GM19238 (cell line): Measurements from ENCODE around the gene FRAT1.
"Not testable (repeated sequence)": the region's sequence is repeated elsewhere in the genome, so short reads cannot be mapped to it uniquely, and the experiment has no call there.

Experiments used
- DNase-seq: peaks from one replicate; pipeline ENCODE4 v3.0.0; 2011; ENCODE audit warnings: low spot score; ENCODE audit not compliant: insufficient read length

The FRAT1 gene, protein sequence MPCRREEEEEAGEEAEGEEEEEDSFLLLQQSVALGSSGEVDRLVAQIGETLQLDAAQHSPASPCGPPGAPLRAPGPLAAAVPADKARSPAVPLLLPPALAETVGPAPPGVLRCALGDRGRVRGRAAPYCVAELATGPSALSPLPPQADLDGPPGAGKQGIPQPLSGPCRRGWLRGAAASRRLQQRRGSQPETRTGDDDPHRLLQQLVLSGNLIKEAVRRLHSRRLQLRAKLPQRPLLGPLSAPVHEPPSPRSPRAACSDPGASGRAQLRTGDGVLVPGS

DNA sequence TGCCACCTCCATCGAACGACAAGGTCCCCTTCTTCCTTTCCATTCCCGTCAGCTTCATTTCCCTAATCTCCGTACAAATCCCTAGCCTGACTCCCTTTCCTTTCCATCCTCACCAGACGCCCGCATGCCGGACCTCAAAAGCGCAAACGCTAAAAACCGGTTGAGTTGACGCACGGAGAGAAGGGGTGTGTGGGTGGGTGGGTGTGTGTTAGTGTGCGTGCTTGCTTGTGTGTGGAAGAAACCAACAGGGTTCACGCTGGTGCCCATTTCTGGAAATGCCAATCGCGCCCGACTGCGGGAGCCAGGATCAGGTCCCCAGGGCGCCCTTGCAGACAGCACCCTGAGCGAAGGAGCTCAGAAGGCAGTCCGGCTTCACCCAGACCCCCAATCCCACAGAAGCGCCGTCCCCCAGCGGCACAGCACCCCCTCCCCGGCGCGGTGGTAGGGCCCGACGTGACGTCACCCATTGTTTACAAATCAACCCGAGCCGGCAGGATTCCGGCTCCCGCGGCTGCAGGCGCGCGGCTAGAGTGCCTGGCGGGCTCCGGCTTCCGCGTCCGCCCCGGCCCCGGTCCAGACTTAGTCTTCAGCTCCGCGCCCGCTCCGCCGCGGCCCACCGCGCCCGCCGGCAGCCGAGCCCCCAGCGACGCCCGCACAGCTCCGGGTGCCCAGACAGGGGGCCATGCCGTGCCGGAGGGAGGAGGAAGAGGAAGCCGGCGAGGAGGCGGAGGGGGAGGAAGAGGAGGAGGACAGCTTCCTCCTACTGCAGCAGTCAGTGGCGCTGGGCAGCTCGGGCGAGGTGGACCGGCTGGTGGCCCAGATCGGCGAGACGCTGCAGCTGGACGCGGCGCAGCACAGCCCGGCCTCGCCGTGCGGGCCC lies at the start of gene FRAT1:
Gene FRAT1 (plus strand): TSS at position 500 of the 880 bp plus-strand sequence. CDS start 183 bp downstream, at position 683.
- peak; percentile 74 for DNase-seq

DNA sequence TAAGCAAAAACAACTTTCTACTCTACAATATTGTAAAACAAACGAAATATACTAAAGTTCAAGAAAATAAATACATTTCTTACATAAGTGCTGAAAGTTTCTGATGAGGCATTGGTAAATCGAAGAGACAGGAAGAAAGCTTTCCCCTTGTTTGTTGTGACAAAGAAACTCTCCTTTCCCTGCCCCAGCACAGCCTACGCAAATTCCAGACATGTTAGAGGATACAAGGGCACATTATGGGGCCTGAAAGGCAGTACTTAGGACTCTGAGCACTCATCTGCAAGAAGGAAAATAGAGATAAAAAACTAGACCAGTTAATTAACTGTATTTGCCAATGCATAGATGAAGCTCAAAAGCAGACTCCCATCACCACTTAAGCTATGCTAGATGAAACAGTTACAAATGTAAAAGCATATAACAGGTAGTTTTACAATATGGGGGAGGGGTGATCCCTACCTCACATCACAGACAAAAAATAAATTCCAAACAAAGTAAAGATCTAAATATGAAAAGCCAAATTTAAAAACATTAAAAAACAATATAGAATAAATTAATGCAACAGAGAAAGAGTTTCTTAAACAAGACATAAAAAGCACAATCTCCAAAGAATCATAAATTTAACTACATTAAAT lies 48.4 kb upstream of the FRAT1 start:
- no peak for DNase-seq

DNA sequence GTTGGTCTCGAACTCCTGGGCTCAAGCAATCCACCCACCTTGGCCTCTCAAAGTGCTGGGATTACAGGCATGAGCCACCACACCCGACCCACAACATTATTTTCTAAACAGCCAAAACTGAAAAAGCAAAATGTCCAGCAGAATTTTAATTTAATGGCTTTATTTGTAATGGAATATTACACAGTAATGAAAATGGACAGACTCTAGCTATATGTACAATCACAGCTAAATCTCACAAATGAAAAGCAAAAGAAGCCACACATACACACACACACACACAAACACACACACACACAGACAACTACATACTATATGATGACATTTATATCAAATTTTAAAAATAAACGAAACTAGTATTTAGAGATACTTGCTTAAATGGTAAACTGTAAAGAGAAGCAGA lies 45.4 kb upstream of the FRAT1 start:
- DNase-seq = no peak

DNA sequence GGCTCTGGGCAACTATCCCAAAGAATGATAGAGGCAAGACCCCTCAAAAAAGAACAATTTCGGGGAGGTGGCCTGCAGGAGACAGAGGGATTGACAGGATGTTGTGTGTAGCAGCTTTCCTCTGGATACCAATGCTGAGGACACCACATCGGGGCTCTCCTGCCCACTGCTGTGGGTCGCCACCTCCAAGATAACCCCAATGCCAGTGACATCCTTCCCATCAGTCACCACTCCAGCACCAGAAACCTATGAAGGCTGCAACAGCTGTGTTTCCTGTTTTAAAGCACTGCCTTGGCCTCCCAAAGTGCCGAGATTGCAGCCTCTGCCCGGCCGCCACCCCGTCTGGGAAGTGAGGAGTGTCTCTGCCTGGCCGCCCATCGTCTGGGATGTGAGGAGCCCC lies 44.2 kb upstream of the FRAT1 start:
- DNase-seq = no peak

DNA sequence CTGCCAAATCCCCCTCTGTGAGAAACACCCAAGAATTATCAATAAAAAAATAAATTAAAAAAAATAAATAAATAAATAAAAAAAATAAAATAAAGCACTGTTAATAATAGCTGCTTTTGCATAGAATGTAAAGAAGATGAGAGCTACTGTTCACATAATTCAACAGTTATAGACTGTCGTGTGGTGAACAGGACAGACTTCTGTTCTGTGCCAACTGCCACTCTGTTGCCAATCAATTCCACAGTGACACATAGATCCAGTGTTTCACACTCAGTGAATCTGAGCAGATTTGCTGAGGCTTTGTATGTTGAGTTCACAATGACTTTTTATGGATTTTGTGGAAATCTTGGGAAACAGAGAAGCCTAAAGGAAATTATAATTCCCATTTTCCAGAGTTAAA lies 41.5 kb upstream of the FRAT1 start:
- DNase-seq = no peak

DNA sequence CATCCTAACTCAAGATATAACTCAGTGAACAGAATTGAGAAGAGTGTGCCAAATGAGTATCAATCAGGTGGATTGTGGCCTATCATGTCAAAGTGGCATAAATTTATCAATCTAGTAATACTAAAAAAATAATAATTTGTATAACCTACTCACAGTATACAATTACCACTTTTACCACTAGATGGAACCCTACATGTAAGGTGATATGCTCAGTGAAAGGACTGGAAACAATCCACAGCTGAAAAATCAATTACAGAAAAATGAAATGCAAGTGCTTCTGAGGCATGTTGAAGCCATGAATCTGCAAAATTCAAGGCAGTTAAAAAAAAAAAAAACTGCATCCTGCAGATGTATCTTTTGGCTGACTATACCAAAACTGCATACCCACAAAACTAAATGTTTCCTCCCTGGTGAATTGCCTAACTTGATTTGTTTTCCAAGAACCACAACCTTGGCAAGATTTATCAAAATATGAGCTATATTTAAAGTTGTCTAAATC lies 40.5 kb upstream of the FRAT1 start:
- no peak for DNase-seq

DNA sequence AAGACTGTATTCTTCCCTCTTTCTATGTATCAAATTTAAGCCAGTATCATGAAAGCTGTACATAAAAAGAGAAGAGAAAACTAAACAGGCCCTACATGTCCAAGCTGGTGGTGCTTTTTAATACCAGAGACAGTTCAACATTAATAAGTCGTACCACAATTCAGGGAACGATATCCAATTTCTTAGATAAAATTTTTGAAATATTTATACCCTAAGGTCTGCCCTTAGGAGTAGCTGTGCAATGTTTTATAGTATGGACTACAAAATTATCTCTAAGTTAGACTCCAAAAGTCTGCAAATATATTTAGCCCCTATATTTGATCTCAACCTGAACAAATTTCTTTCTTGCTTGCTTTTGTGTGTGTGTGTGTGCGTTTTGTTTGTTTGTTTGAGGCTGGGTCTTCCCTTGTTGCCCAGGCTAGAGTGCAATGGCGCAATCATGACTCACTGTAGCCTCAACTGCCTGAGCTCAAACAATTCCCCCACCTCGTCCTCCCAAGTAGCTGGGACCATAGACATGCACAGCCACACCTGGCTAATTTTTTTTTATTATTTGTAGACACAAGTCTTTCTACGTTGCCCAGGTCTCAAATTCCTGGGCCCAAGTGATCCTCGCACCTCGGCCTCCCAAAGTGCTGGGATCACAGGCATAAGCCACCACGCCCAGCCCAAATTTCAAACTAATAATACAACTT lies 39.8 kb upstream of the FRAT1 start:
- DNase-seq = no peak

DNA sequence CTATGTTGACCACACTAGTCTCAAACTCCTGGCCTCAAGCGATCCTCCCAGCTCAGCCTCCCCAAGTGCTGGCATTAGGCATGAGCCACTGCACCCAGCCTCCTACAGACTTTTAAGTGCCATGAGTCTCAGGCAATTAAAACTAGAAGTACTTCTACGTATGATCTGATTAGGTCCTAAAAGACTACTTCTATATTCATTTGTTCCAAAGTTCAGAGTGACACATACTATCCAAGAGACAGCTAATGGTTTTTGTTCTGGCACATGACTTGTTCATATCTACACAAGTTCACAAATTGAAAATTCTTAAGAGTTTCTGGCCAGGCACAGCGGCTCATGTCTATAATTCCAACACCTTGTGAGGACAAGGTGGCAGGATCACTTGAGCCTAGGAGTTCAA lies 38.3 kb upstream of the FRAT1 start:
- no peak for DNase-seq

DNA sequence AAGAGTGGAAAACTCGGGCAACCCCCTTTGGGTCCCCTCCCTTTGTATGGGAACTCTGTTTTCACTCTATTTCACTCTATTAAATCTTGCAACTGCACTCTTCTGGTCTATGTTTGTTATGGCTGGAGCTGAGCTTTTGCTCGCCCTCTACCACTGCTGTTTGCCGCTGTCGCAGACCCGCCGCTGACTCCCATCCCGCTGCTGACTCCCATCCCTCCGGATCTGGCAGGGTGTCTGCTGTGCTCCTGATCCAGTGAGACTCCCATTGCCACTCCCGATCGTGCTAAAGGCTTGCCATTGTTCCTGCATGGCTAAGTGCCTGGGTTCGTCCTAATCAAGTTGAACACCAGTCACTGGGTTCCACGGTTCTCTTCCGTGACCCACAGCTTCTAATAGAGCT lies 29.0 kb upstream of the FRAT1 start:
- not testable (repeated sequence) for DNase-seq

DNA sequence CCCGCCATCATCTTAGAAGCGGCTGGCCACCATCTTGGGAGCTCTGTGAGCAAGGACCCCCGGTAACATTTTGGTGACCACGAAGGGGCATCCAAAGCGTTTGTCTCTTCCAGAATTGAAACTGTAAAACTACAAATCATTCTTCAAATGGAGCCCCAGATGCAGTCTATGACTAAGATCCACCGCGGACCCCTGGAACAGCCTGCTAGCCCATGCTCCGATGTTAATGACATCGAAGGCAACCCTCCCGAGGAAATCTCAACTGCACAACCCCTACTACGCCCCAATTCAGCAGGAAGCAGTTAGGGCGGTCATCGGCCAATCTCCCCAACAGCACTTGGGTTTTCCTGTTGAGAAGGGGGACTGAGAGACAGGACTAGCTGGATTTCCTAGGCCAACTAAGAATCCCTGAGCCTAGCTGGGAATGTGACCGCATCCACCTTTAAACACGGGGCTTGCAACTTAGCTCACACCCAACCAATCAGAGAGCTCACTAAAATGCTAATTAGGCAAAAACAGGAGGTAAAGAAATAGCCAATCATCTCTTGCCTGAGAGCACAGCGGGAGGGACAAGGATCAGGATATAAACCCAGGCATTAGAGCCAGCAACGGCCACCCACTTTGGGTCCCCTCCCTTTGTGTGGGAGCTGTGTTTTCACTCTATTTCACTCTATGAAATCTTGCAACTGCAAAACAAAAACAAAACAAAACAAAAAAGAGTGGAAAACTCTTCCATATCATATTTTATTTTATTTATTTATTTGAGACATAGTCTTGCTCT lies 28.3 kb upstream of the FRAT1 start:
- not testable (repeated sequence) for DNase-seq

DNA sequence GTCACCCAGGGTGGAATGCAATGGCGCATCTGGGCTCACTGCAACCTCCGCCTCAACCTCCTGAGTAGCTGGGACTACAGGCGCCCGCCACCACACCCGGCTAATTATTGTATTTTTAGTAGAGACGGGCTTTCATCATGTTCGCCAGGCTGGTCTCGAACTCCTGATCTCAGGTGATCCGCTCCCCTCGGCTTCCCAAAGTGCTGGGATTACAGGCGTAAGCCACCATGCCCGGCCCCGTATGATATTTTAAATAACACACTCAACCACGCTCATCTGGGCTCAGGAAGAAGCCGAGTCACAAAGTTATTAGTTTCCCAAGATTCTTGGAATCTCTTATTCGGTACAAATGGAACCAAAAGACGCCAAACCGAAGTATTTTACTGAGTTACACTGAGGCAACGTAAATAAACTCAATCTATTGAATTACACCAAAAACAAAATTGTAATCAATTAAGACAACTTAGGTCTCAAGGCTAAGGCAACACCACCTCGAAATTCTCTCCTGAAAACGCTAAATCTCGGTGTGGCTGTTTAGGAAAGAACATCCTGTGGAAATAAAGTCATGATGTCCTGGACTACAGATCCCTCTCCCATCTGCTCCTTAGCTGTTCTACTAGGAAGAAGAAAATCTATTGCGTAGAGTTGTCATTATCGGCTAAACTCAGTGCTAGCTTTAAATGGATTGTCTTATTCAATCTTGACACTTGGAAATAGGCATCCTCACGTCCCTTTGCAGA lies 27.5 kb upstream of the FRAT1 start:
- no peak for DNase-seq

DNA sequence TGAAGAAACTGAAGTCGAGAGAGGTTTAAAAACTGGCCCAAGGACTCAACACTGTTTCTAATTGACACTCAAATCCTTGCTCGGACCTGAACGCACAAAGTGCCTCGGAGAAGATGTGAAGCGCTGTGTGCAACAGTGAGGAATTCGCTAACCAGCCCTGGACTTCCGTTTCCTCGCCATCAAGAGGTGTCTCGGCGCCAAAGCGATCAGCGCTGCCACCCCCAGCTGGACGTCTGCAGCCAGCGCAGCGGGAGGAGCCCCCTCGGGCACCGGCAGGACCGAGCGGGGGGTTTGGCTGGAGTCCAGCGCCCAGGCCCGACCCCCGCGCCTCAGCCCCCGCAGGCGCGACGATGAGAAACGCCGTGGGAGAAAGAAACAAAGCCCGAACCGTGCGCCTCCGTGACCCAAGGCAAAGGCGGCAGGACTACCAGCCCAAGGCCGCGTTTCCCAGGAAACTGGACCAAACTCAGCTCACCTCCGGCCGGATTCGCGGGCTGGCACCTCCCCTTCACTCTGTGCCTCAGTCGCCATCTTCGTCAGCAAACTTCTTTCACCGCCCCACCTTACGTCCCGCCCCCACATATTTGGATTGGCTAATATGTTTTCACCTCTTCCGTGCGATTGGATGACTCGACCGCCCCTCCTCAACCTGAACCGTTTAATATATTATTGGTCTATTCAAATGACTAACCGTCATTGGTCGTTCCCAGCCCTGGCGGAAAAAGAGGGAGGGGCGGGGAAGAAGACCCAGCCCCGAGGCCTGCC lies 26.8 kb upstream of the FRAT1 start, which contains the start of gene ARHGAP19:
Gene ARHGAP19 (minus strand): TSS at position 541 of the 765 bp plus-strand sequence. CDS start 10 bp downstream, at position 531.
- DNase-seq = peak; percentile 92

DNA sequence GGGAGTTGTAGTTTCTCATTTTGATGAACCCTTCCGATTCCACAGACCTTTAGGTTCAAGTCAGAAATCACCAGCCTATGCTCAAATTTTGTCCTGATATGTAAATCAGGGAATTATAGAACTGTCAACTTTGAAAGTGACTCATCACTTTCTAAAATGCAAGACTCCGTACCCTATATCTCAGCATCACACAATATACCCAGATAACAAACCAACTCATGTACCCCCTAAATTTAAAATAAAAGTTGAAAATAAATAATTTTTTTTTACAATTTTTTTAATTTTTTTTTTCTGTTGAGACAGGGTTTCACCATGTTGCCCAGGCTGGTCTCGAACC lies 26.2 kb upstream of the FRAT1 start:
- DNase-seq = no peak

DNA sequence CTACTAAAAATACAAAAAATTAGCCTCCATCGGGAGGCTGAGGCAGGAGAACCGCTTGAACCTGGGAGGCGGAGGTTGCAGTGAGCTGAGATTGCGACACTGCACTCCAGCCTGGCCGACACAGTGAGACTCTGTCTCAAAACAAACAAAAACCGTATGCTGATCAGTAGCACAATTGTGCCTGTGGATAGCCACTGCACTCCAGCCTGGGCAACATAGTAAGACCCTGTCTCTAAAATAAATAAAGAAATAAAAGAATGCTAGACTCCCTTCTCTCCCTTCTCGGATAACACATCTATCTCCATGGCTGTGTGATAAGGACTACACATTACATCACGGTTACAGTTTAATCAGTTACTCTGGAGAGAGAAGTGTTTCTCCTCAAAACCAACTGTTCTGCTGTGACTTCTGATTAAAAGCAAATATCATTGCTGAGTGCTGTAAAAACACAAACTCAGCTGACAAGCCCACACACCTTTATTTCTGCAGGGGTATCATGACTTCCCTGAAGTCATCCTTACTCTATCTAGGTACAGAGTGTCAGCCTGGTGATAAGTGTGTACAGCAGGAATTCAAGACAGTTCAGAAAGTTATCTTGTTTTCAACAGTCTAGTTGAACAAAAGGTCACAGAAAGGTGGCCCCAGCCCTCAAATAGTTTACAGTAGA lies 21.4 kb upstream of the FRAT1 start:
- no peak for DNase-seq

DNA sequence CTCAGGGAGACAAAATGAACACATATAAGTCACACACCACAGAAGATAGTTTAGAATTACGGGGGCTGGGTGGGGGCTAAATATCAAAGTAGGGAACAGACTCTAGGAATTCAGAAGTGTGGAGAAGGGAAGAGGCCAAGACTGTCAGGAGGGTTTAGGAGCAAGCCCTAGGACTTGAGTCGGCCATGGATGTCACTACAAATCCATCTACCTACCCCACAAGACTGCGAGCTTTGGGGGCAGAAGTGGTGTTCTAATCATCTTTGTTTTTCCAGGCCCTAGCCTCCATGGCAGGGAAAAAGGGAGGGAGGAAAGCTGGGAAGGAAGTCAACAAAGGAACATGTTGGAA lies 20.9 kb upstream of the FRAT1 start:
- DNase-seq = no peak

DNA sequence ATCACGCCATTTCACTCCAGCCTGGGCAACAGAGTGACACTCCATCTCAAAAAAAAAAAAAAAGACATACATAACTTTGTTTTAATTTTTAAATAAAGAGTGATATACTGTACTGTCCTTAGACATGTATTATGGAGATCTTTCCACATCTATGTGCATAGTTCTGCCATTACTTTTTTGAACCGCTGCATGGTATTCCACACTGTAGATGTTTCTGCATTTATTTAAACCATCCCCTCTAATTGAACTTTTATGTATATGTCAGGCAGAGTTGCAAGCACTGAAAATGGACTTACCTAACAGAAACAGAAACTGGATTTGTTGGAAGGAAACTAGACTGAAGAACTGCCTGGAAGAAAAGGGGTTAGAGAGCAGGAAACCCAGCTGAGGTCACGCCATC lies 18.1 kb upstream of the FRAT1 start:
- no peak for DNase-seq

DNA sequence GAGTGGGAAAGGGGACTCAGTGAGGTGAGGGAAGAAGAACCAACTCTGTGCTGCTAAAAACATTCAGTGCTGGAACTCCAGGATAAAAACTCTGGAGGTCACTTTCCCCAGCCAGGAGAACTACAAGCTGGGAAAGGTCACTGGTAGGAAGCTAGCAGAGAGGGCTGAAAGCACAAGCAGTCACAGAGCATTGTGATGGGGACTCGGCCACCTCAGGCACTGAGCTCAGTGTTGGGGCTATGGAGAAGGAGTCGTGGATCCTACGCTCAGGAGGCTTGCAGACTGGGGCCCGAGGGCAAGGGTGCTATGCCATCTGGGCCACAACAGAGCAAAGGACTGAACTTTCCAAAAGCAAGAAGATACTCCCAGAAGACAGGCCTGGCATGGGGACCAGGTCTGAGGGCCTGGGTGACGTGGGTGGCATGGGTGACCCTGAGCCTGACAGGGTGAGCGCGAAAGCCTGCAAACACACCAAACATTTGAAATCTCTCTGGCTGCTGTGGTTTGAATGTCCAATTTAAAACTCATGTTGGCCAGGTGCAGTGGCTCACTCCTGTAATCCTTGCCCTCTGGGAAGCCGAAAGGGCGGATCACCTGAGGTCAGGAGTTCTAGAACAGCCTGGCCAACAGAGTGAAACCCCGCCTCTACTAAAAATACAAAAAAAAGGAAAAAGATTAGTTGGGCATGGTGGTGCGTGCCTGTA lies 16.8 kb upstream of the FRAT1 start:
- DNase-seq = no peak

DNA sequence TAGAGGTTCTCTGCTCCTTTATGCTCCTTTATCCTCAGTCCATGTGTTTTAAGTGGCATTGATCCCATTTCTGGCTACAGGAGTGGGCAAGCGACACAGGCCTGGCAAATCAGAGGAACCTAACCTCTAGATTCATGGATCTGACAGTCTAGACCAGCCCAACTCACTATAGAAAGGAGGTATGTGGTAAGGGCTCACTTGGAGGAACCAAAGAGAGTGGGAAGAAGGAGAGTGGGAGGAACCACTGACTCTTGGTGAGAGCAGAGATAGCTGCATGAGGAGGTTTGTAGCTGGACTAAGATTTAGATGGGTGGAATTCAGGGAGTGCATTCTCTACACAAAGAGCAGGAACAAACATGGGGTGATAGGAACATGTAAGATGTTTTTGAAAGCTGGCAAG lies 11.6 kb upstream of the FRAT1 start:
- no peak for DNase-seq
